Suprapubic skin (tissue), 4 donors: ENCODE data around the gene TEX14. TPM values are rescaled to one million over a fixed set of nuclear protein-coding genes. Genes with fewer than 3 reads are reported as not detected.

Source experiments
- DNase-seq, 2 donors: peaks; one replicate each; pipeline ENCODE4 v3.0.0-alpha.2; 2019; ENCODE audit warnings: low spot score in 2 of 2
- H3K27ac ChIP-seq: fragments of 200-600 bp; sonication (generic); one replicate; pipeline ENCODE4 v1.5.1; 2019
- H3K27me3 ChIP-seq: fragments of 200-600 bp; sonication (generic); one replicate; pipeline ENCODE4 v1.5.1; 2019
- H3K36me3 ChIP-seq: fragments of 200-600 bp; sonication (generic); one replicate; pipeline ENCODE4 v1.5.1; 2019
- H3K4me1 ChIP-seq: fragments of 200-600 bp; sonication (generic); one replicate; pipeline ENCODE4 v1.5.1; 2019
- H3K4me3 ChIP-seq: fragments of 200-600 bp; sonication (generic); one replicate; pipeline ENCODE4 v1.5.1; 2019; ENCODE audit warnings: mild to moderate bottlenecking
- H3K9me3 ChIP-seq: fragments of 200-600 bp; sonication (generic); one replicate; pipeline ENCODE4 v1.5.1; 2019
- CTCF ChIP-seq, 2 donors: fragments of 200-600 bp in 1 of 2; fragments of 450-650 bp in 1 of 2; sonication (generic) in 1 of 2; IDR thresholded peaks; one replicate each; pipeline ENCODE4 v1.5.1; 2016 to 2019; ENCODE audit warnings: antibody characterized with exemption in 2 of 2, mild to moderate bottlenecking in 1 of 2, moderate library complexity in 1 of 2
- EP300 ChIP-seq: sonication (generic); formaldehyde crosslinking; IDR thresholded peaks from one replicate; pipeline ENCODE4 v1.6.1; 2017; ENCODE audit warnings: antibody characterized with exemption
- POLR2A ChIP-seq, 2 donors: fragments of 450-650 bp; IDR thresholded peaks; one replicate each; pipeline ENCODE4 v1.6.1; 2017; ENCODE audit warnings: antibody characterized with exemption in 2 of 2, mild to moderate bottlenecking in 2 of 2, moderate library complexity in 2 of 2
- POLR2AphosphoS5 ChIP-seq, 3 donors: sonication (generic); formaldehyde crosslinking; IDR thresholded peaks; one replicate each; pipeline ENCODE4 v1.6.1; 2017; ENCODE audit warnings: antibody characterized with exemption in 3 of 3
- WGBS: methylation state at CpG from one replicate; pipeline ENCODE4 v1.1.5; 2018; 5-methylcytosine and 5-hydroxymethylcytosine counted together
- total RNA-seq, 4 donors: library from RNA; depleted of rRNA; stranded (reverse); fragments of >200 nt; gene quantifications; one replicate each; pipeline ENCODE4 v1.1.0, GENCODE V29; 2016

The TEX14 gene
- total RNA-seq, 4 donors from 2014 or later = 0.15 to 0.34 (median 0.32) TPM; not detected in 1

GRCh38 chr17:58525239-58525638 lies 166.6 kb downstream of the TEX14 start:
- Histone ChIP-seq H3K27ac (peak overlapping the region; percentile 23), H3K27me3 (no peaks in the 10 kb centered on the region), H3K4me3 (no peak overlapping the region), H3K4me1 (peaks cover 13% of the 10 kb centered on the region), H3K9me3 (no peaks in the 10 kb centered on the region), H3K36me3 (no peaks in the 10 kb centered on the region)
- peak in 1 of 2 donors; percentile 57 for DNase-seq
- TF ChIP-seq EP300 (no peak), POLR2A (IDR thresholded peaks at IDR 0.05) (no peak), POLR2AphosphoS5 (IDR thresholded peaks at IDR 0.05) (no peak), CTCF (IDR thresholded peaks at IDR 0.05) (no peak)
- 23% methylated on average over 3 of the region's 3 CpGs for WGBS

DNA sequence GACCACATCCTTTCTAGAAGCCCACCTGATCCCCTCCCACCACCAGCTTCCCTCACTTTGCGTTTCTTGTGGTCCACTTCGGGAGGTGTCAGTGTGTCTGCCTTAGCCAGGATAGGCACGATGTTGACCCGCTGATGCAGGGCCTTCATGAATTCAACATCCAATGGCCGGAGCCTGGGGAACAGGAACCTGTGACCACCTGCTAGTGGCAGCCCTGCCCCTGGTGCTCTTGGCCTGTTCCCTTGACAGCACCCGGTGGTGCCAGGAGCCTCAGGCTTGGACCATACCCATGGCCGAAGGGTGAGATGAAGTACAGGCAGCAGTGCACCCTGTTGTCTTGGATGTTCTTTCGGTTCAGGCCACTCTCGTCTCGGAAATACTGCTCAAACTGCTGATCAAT lies 170.2 kb downstream of the TEX14 start:
- no peak for DNase-seq
- H3K9me3 ChIP-seq = no peaks in the 10 kb centered on the region
- no peaks in the 10 kb centered on the region for H3K36me3 ChIP-seq
- peaks cover 30% of the 10 kb centered on the region for H3K4me1 ChIP-seq
- 83% methylated on average over 9 of the region's 10 CpGs for WGBS
- no peak overlapping the region for H3K4me3 ChIP-seq
- H3K27ac ChIP-seq = no peak overlapping the region
- no peaks in the 10 kb centered on the region for H3K27me3 ChIP-seq
- TF ChIP-seq CTCF (IDR thresholded peaks at IDR 0.05) (no peak), POLR2AphosphoS5 (IDR thresholded peaks at IDR 0.05) (no peak), POLR2A (IDR thresholded peaks at IDR 0.05) (no peak)

DNA sequence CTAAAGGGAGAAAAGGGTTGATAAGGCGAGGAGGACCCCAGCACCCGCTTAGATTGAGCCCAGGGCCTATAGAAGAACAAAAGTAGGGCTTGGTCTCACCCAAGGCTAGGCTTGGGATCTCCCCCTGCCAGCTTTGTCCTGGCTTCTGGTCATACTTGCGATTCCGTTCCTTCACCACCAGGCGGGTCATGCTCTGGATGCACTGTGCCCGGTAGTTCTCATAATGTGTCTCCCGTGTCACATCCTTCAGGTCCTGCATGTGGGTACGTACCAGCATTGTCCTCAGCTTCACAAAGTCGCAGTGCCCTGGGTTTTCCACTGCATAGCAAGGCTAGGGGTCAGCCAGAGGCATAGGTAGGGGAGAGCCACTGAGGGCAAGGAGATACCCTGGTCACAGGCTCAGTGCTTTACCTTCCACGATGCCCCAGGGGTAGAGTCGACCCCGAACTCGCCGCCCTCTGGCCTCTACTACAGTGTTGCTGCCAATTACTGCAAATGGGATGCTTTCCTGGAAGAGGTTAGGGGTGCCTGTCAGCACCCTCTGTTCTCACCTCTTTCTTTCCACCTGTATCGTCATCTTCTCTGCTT lies 170.9 kb downstream of the TEX14 start:
- DNase-seq = no peak
- Histone ChIP-seq H3K36me3 (peaks cover 4% of the 10 kb centered on the region), H3K4me1 (peaks cover 35% of the 10 kb centered on the region), H3K27me3 (no peaks in the 10 kb centered on the region), H3K27ac (no peak overlapping the region), H3K9me3 (no peaks in the 10 kb centered on the region), H3K4me3 (no peak overlapping the region)
- TF ChIP-seq CTCF (IDR thresholded peaks at IDR 0.05) (peak in 1 of 2 donors; percentile 17), POLR2A (IDR thresholded peaks at IDR 0.05) (no peak), POLR2AphosphoS5 (IDR thresholded peaks at IDR 0.05) (no peak)
- WGBS = 89% methylated on average over 15 of the region's 15 CpGs

DNA sequence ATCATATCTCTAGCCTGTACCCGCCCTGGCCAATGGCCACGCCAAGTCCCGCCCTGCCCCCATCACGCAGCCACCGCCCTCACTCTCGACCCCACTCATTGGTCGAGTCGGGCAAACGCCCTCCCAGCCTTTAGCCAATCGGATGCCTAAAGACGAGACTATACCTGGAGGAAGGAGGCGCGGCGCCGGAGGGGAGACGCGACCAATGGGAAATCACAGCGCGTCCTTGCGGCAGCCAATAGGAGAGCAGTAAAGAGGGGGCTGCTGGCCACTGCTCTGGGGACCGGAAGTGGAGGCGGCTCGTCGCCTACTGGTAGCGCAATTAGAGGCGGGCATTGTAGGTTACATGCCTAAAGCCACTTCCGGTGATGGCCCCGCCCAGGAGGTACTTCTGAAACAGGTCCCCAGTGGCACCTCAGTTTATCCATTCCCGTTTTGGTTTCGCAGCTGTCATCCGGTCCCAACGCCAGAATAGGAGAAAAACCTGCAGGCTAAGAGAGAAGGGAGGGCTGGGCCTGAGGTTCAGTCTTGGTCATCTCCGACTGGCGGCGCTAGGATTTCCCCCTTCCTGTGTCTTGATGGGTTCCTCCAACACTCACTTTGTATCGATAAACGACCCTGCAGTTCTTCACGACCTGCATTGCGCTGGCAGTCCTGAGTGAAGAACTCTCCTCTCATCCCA lies 173.8 kb downstream of the TEX14 start:
- TF ChIP-seq EP300 (no peak), POLR2AphosphoS5 (IDR thresholded peaks at IDR 0.05) (peak in 1 of 3 donors; percentile 33), POLR2A (IDR thresholded peaks at IDR 0.05) (peak in 1 of 2 donors; percentile 28)
- DNase-seq = peak; percentile 100
- H3K36me3 ChIP-seq = peaks cover 6% of the 10 kb centered on the region
- peak overlapping the region; percentile 65 for H3K4me3 ChIP-seq
- peak overlapping the region; percentile 93 for H3K27ac ChIP-seq
- H3K4me1 ChIP-seq = peaks cover 50% of the 10 kb centered on the region
- 0% methylated on average over 24 of the region's 39 CpGs for whole genome bisulfite sequencing
- H3K27me3 ChIP-seq = no peaks in the 10 kb centered on the region
- no peaks in the 10 kb centered on the region for H3K9me3 ChIP-seq

GRCh38 chr17:58517378-58517927 lies 174.4 kb downstream of the TEX14 start:
- no peak for DNase-seq
- H3K27ac ChIP-seq = peak overlapping the region; percentile 93
- H3K9me3 ChIP-seq = no peaks in the 10 kb centered on the region
- H3K36me3 ChIP-seq = peaks cover 10% of the 10 kb centered on the region
- TF ChIP-seq CTCF (IDR thresholded peaks at IDR 0.05) (no peak), POLR2A (IDR thresholded peaks at IDR 0.05) (peak in 1 of 2 donors; percentile 42), EP300 (no peak)
- H3K27me3 ChIP-seq = no peaks in the 10 kb centered on the region
- peaks cover 55% of the 10 kb centered on the region for H3K4me1 ChIP-seq
- H3K4me3 ChIP-seq = peak overlapping the region; percentile 65
- under 1% methylated on average over 18 of the region's 27 CpGs for WGBS
